Stomach (tissue), 9 donors: ENCODE measurements around the gene CENPL. TPM values are rescaled to one million over a fixed set of nuclear protein-coding genes. Genes with fewer than 3 reads are reported as not detected.

ENCODE experiments used
- DNase-seq, 2 donors: peaks; one replicate each; pipeline versions ENCODE4 v3.0.0 to v3.0.0-alpha.2; 2013 to 2019
- H3K27ac ChIP-seq, 5 donors: fragments of 200-600 bp in 4 of 5; sonication (generic) in 4 of 5; one replicate each; pipeline ENCODE4 v1.5.1; 2013 to 2019; ENCODE audit warnings: mild to moderate bottlenecking in 1 of 5, moderate library complexity in 1 of 5
- H3K27me3 ChIP-seq, 3 donors: fragments of 200-600 bp; sonication (generic); one replicate each; pipeline ENCODE4 v1.5.1; 2017 to 2019; ENCODE audit warnings: mixed run types in 1 of 3
- H3K36me3 ChIP-seq, 4 donors: fragments of 200-600 bp; sonication (generic); 1 replicate in 3 of 4; 2 replicates in 1 of 4; pipeline ENCODE4 v1.5.1; 2016 to 2019
- H3K4me1 ChIP-seq, 4 donors: fragments of 200-600 bp; sonication (generic); one replicate each; pipeline ENCODE4 v1.5.1; 2016 to 2019
- H3K4me3 ChIP-seq, 4 donors: fragments of 200-600 bp; sonication (generic) in 3 of 4; one replicate each; pipeline ENCODE4 v1.5.1; 2016 to 2019; ENCODE audit warnings: mild to moderate bottlenecking in 1 of 4
- H3K9me3 ChIP-seq, 4 donors: fragments of 200-600 bp; sonication (generic); one replicate each; pipeline ENCODE4 v1.5.1; 2016 to 2019
- CTCF ChIP-seq, 7 experiments: fragments of 450-650 bp in 4 of 7; fragments of 200-600 bp in 3 of 7; sonication (generic) in 3 of 7; IDR thresholded peaks; one replicate each; pipeline ENCODE4 v1.5.1; 2016 to 2019; ENCODE audit warnings: antibody characterized with exemption in 7 of 7, control low read depth in 2 of 7, mild to moderate bottlenecking in 1 of 7
- EP300 ChIP-seq: sonication (generic); formaldehyde crosslinking; IDR thresholded peaks from one replicate; pipeline ENCODE4 v1.6.1; 2017; ENCODE audit warnings: antibody characterized with exemption
- POLR2A ChIP-seq, 4 donors: fragments of 450-650 bp; IDR thresholded peaks; one replicate each; pipeline ENCODE4 v1.6.1; 2016; ENCODE audit warnings: antibody characterized with exemption in 4 of 4, control low read depth in 2 of 4, mild to moderate bottlenecking in 1 of 4, moderate library complexity in 1 of 4
- POLR2AphosphoS5 ChIP-seq, 3 donors: sonication (generic); formaldehyde crosslinking; IDR thresholded peaks; one replicate each; pipeline ENCODE4 v1.6.1; 2016; ENCODE audit warnings: antibody characterized with exemption in 3 of 3
- whole genome bisulfite sequencing, 5 donors: extraction: QIAGEN DNeasy Blood & Tissue Kit in 3 of 5; methylation state at CpG; one replicate each; pipeline versions ENCODE4 v1.1.5 to v1.1.7; 2013 to 2018; 5-methylcytosine and 5-hydroxymethylcytosine counted together
- intact Hi-C: fragments of 100-400 bp; cut with DNase I; formaldehyde crosslinking; loops from one replicate; pipeline ENCODE4 v1.15.1; 2023; ENCODE audit warnings: low total_unique reads
- polyA plus RNA-seq, 3 donors: library from polyadenylated mRNA; stranded (reverse); fragments of 200-250 nt; gene quantifications; one replicate each; pipeline ENCODE4 v1.2.3, GENCODE V29; 2013
- total RNA-seq, 5 donors: library from RNA; depleted of rRNA; stranded (reverse); fragments of >200 nt; gene quantifications; one replicate each; pipeline versions ENCODE4 v1.1.0 to v1.2.3, GENCODE V29; 2014 to 2016
- donor health status: healthy with polysubstance abuse.
- donor health status: Bipolar disorder and iron deficiency.
- donor health status: healthy.

The CENPL gene
- total and polyA plus RNA-seq, 8 donors, result 0.45 to 14.1 (median 3.3) TPM

- 80 to 94% (median 88%) methylated on average over 1 of the region's 1 CpG for WGBS, 5 donors
- Histone ChIP-seq H3K36me3 (peaks cover 5 to 100% (median 93%) of the 10 kb centered on the region in 4 donors), H3K9me3 (no peaks in the 10 kb centered on the region), H3K27me3 (no peaks in the 10 kb centered on the region), H3K27ac (no peak overlapping the region), H3K4me1 (peaks cover 0 to 9% (median 6%) of the 10 kb centered on the region in 4 donors), H3K4me3 (no peak overlapping the region)
- no peak for DNase-seq
- no peak for TF ChIP-seq POLR2A (IDR thresholded peaks at IDR 0.05)
- TF ChIP-seq EP300, result no peak
- TF ChIP-seq CTCF (IDR thresholded peaks at IDR 0.05), result no peak
- no peak for TF ChIP-seq POLR2AphosphoS5 (IDR thresholded peaks at IDR 0.05)
- intact Hi-C loops, result no loop called here
Measured at GRCh38 chr1:173856014-173856413, 31.3 kb upstream of the CENPL start.

- H3K4me1 ChIP-seq, result peaks cover 0 to 9% (median 6%) of the 10 kb centered on the region in 4 donors
- no peaks in the 10 kb centered on the region for H3K9me3 ChIP-seq
- 31 to 45% (median 39%) methylated on average over 5 of the region's 5 CpGs for WGBS, 5 donors
- intact Hi-C loops, result no loop called here
- H3K27me3 ChIP-seq, result no peaks in the 10 kb centered on the region
- H3K36me3 ChIP-seq, result peaks cover 0 to 84% (median 80%) of the 10 kb centered on the region in 4 donors
- no peak for TF ChIP-seq POLR2A (IDR thresholded peaks at IDR 0.05)
- no peak overlapping the region for H3K4me3 ChIP-seq
- H3K27ac ChIP-seq, result peak overlapping the region in 2 of 5 donors; percentile 7 to 18
- peak in 1 of 2 donors; percentile 35 for DNase-seq
Measured at GRCh38 chr1:173853074-173853473, 28.4 kb upstream of the CENPL start.

GRCh38 chr1:173852105-173852504 lies 27.4 kb upstream of the CENPL start:
- H3K4me3 ChIP-seq, result no peak overlapping the region
- 71 to 87% (median 81%) methylated on average over 4 of the region's 4 CpGs for WGBS, 5 donors
- no peaks in the 10 kb centered on the region for H3K9me3 ChIP-seq
- no peak for TF ChIP-seq CTCF (IDR thresholded peaks at IDR 0.05)
- TF ChIP-seq POLR2A (IDR thresholded peaks at IDR 0.05), result no peak
- TF ChIP-seq EP300, result no peak
- no peak for TF ChIP-seq POLR2AphosphoS5 (IDR thresholded peaks at IDR 0.05)
- peaks cover 0 to 79% (median 77%) of the 10 kb centered on the region in 4 donors for H3K36me3 ChIP-seq
- no peak for DNase-seq
- no peak overlapping the region for H3K27ac ChIP-seq
- intact Hi-C loops, result no loop called here
- peaks cover 0 to 9% (median 6%) of the 10 kb centered on the region in 4 donors for H3K4me1 ChIP-seq
- H3K27me3 ChIP-seq, result no peaks in the 10 kb centered on the region

- intact Hi-C loops, result no loop called here
- no peak for TF ChIP-seq CTCF (IDR thresholded peaks at IDR 0.05)
- no peak for TF ChIP-seq EP300
- no peak for TF ChIP-seq POLR2AphosphoS5 (IDR thresholded peaks at IDR 0.05)
- TF ChIP-seq POLR2A (IDR thresholded peaks at IDR 0.05), result no peak
- H3K36me3 ChIP-seq, result peaks cover 27 to 83% (median 76%) of the 10 kb centered on the region in 4 donors
- 78 to 100% (median 96%) methylated on average over 1 of the region's 1 CpG for WGBS, 5 donors
- no peaks in the 10 kb centered on the region for H3K9me3 ChIP-seq
- no peaks in the 10 kb centered on the region for H3K27me3 ChIP-seq
- DNase-seq, result no peak
- peaks cover 0 to 7% (median 2%) of the 10 kb centered on the region in 4 donors for H3K4me1 ChIP-seq
- H3K4me3 ChIP-seq, result no peak overlapping the region
- H3K27ac ChIP-seq, result no peak overlapping the region
Measured at GRCh38 chr1:173832748-173833147, 8.1 kb upstream of the CENPL start.

GRCh38 chr1:173827611-173828010 lies 2.9 kb upstream of the CENPL start:
- Histone ChIP-seq H3K9me3 (no peaks in the 10 kb centered on the region), H3K27me3 (no peaks in the 10 kb centered on the region), H3K4me1 (peaks cover 9 to 47% (median 33%) of the 10 kb centered on the region in 4 donors), H3K36me3 (peaks cover 10 to 31% (median 26%) of the 10 kb centered on the region in 4 donors), H3K4me3 (no peak overlapping the region), H3K27ac (no peak overlapping the region)
- intact Hi-C loops, result loop anchor here (10.0 kb wide), 1 partner anchor 403 kb away; no protein-coding TSS in a partner anchor
- 83 to 95% (median 93%) methylated on average over 2 of the region's 2 CpGs for WGBS, 5 donors
- TF ChIP-seq CTCF (IDR thresholded peaks at IDR 0.05) (no peak), POLR2A (IDR thresholded peaks at IDR 0.05) (no peak), EP300 (no peak), POLR2AphosphoS5 (IDR thresholded peaks at IDR 0.05) (no peak)
- DNase-seq, result no peak
